HEK293 (cell line): Measurements from ENCODE around the gene NOX5.
A peak's percentile ranks its signal among the peaks of the same experiment; 100 is the strongest.

Experiments used
- CTCF ChIP-seq: fragments of 450-650 bp; formaldehyde crosslinking; IDR thresholded peaks from 2 replicates; pipeline ENCODE4 v1.5.1; 2016; ENCODE audit warnings: missing biosample characterization, missing genetic modification characterization
- KLF10 ChIP-seq: fragments of 450-650 bp; IDR thresholded peaks from 2 replicates; pipeline ENCODE4 v1.5.1; 2018; ENCODE audit warnings: missing biosample characterization, mild to moderate bottlenecking, missing genetic modification characterization
- REST ChIP-seq: fragments of 450-650 bp; formaldehyde crosslinking; IDR thresholded peaks from 2 replicates; pipeline ENCODE4 v1.5.1; 2016; ENCODE audit warnings: missing biosample characterization, missing genetic modification characterization
- TCF7L2 ChIP-seq: IDR thresholded peaks from 2 replicates; pipeline ENCODE4 v1.6.1; 2011; ENCODE audit warnings: low read depth, mild to moderate bottlenecking, inconsistent platforms, low read length, moderate library complexity, borderline replicate concordance
- ZFP37 ChIP-seq: fragments of 450-650 bp; formaldehyde crosslinking; IDR thresholded peaks from 2 replicates; pipeline ENCODE4 v1.5.1; 2016; ENCODE audit warnings: missing biosample characterization, missing genetic modification characterization
- ZNF121 ChIP-seq: fragments of 450-650 bp; formaldehyde crosslinking; IDR thresholded peaks from 2 replicates; pipeline ENCODE4 v1.5.1; 2016; ENCODE audit warnings: missing biosample characterization, missing genetic modification characterization
- ZNF639 ChIP-seq: fragments of 450-650 bp; formaldehyde crosslinking; IDR thresholded peaks from 2 replicates; pipeline ENCODE4 v1.5.1; 2016; ENCODE audit warnings: missing biosample characterization, missing genetic modification characterization
- ZSCAN16 ChIP-seq: fragments of 450-650 bp; formaldehyde crosslinking; IDR thresholded peaks from 2 replicates; pipeline ENCODE4 v1.5.1; 2016; ENCODE audit warnings: missing biosample characterization, missing genetic modification characterization

- TF ChIP-seq CTCF (tag by site-specific recombination), result 0 out of 2 replicates have a peak, but pooled peaks have one; percentile 28
- TF ChIP-seq ZFP37 (tag by site-specific recombination), result no peak
- TF ChIP-seq REST (tag by site-specific recombination), result peak; percentile 88
- no peak for TF ChIP-seq ZNF639 (tag by site-specific recombination)
- TF ChIP-seq KLF10 (tag by site-specific recombination), result no peak
- no peak for TF ChIP-seq ZNF121 (tag by site-specific recombination)
- no peak for TF ChIP-seq ZSCAN16 (tag by site-specific recombination)
- TF ChIP-seq TCF7L2, result no peak
Observed at GRCh38 chr15:69056365-69056764, 41.9 kb downstream of the NOX5 start.
